Measurements from ENCODE around the gene NFASC.

Gene NFASC

GRCh38 chr1:205052690-205053089 is 182.0 kb downstream of the NFASC start:
- H3K9ac ChIP-seq (ENCODE audit: low read length), result no peak overlapping the region
- H2AFZ ChIP-seq (ENCODE audit: low read length), result no peak overlapping the region
- H3K27ac ChIP-seq (ENCODE audit: low read length), result no peak overlapping the region
- H4K20me1 ChIP-seq (ENCODE audit: insufficient read depth, low read length), result no peaks in the 10 kb centered on the region
- H3K9me3 ChIP-seq (replicated peaks; ENCODE audit: insufficient read depth, low read length), result no peaks in the 10 kb centered on the region
- TF ChIP-seq EZH2 (optimal IDR thresholded peaks at IDR 0.05; ENCODE audit: low read depth, low read length), result no peak
- TF ChIP-seq, protein P1, sequence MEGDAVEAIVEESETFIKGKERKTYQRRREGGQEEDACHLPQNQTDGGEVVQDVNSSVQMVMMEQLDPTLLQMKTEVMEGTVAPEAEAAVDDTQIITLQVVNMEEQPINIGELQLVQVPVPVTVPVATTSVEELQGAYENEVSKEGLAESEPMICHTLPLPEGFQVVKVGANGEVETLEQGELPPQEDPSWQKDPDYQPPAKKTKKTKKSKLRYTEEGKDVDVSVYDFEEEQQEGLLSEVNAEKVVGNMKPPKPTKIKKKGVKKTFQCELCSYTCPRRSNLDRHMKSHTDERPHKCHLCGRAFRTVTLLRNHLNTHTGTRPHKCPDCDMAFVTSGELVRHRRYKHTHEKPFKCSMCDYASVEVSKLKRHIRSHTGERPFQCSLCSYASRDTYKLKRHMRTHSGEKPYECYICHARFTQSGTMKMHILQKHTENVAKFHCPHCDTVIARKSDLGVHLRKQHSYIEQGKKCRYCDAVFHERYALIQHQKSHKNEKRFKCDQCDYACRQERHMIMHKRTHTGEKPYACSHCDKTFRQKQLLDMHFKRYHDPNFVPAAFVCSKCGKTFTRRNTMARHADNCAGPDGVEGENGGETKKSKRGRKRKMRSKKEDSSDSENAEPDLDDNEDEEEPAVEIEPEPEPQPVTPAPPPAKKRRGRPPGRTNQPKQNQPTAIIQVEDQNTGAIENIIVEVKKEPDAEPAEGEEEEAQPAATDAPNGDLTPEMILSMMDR (IDR thresholded peaks at IDR 0.05; ENCODE audit: low read length), result no peak
- TF ChIP-seq EZH2phosphoT487 (IDR thresholded peaks at IDR 0.05; ENCODE audit: low read length), result no peak
- no peaks in the 10 kb centered on the region for H3F3A ChIP-seq (ENCODE audit: insufficient read depth, low read length)
- no peaks in the 10 kb centered on the region for H3K4me1 ChIP-seq (ENCODE audit: low read length)
- H3K36me3 ChIP-seq (replicated peaks; ENCODE audit: insufficient read depth, low read length), result no peaks in the 10 kb centered on the region
- H3K4me3 ChIP-seq (ENCODE audit: low read length), result no peak overlapping the region
- peaks cover 72% of the 10 kb centered on the region for H3K27me3 ChIP-seq (replicated peaks; ENCODE audit: insufficient read depth, low read length)
- no peak for DNase-seq
- no peaks in the 10 kb centered on the region for H3K9me2 ChIP-seq (replicated peaks; ENCODE audit: insufficient read depth, low read length)
- H3K79me2 ChIP-seq (ENCODE audit: low read length), result no peaks in the 10 kb centered on the region
- H3K4me2 ChIP-seq (ENCODE audit: low read depth, low read length), result no peak overlapping the region

- no peak overlapping the region for H3K27ac ChIP-seq (ENCODE audit: low read length)
- no peaks in the 10 kb centered on the region for H3K4me1 ChIP-seq (ENCODE audit: low read length)
- no peak overlapping the region for H3K4me2 ChIP-seq (ENCODE audit: low read depth, low read length)
- no peak overlapping the region for H3K4me3 ChIP-seq (ENCODE audit: low read length)
- TF ChIP-seq, protein P1 (IDR thresholded peaks at IDR 0.05; ENCODE audit: low read length), result no peak
- TF ChIP-seq EZH2phosphoT487 (IDR thresholded peaks at IDR 0.05; ENCODE audit: low read length), result no peak
- TF ChIP-seq EZH2 (optimal IDR thresholded peaks at IDR 0.05; ENCODE audit: low read depth, low read length), result no peak
- H3K36me3 ChIP-seq (replicated peaks; ENCODE audit: insufficient read depth, low read length), result no peaks in the 10 kb centered on the region
- no peak overlapping the region for H3K9ac ChIP-seq (ENCODE audit: low read length)
- H3K9me3 ChIP-seq (replicated peaks; ENCODE audit: insufficient read depth, low read length), result no peaks in the 10 kb centered on the region
- no peaks in the 10 kb centered on the region for H3K9me2 ChIP-seq (replicated peaks; ENCODE audit: insufficient read depth, low read length)
- H2AFZ ChIP-seq (ENCODE audit: low read length), result no peak overlapping the region
- no peaks in the 10 kb centered on the region for H3K79me2 ChIP-seq (ENCODE audit: low read length)
- peaks cover 69% of the 10 kb centered on the region for H3K27me3 ChIP-seq (replicated peaks; ENCODE audit: insufficient read depth, low read length)
- no peaks in the 10 kb centered on the region for H3F3A ChIP-seq (ENCODE audit: insufficient read depth, low read length)
- DNase-seq, result no peak
- no peaks in the 10 kb centered on the region for H4K20me1 ChIP-seq (ENCODE audit: insufficient read depth, low read length)
Observed at GRCh38 chr1:205053296-205053695, 182.6 kb downstream of the NFASC start.

DNA sequence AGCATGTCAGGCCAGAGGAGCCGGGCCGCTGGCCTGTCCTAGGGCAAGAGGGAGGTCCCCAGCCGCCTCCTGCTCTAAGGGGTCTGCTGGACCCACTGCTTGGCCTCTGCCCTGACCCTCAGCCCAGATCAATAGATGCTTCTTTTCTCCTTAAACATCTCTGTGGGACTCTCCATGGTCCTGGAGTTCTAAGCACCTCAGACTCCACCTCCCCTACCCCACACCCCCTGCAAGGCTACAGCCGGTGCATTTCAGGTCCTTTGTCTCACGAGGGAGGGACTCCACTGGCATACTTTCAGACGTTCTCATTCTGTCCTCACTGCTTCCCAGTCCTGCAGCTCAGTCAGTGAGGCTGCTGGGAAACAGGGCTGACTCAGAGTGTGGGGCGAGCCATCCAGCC is 183.4 kb downstream of the NFASC start:
- Histone ChIP-seq H3K36me3 (replicated peaks; ENCODE audit: insufficient read depth, low read length) (no peaks in the 10 kb centered on the region), H3K27ac (ENCODE audit: low read length) (no peak overlapping the region), H3K4me3 (ENCODE audit: low read length) (no peak overlapping the region), H3K27me3 (replicated peaks; ENCODE audit: insufficient read depth, low read length) (peaks cover 67% of the 10 kb centered on the region), H2AFZ (ENCODE audit: low read length) (no peak overlapping the region), H3K79me2 (ENCODE audit: low read length) (no peaks in the 10 kb centered on the region), H3K4me1 (ENCODE audit: low read length) (no peaks in the 10 kb centered on the region), H3K9me3 (replicated peaks; ENCODE audit: insufficient read depth, low read length) (no peaks in the 10 kb centered on the region), H3K4me2 (ENCODE audit: low read depth, low read length) (no peak overlapping the region), H3K9ac (ENCODE audit: low read length) (no peak overlapping the region), H4K20me1 (ENCODE audit: insufficient read depth, low read length) (no peaks in the 10 kb centered on the region), H3F3A (ENCODE audit: insufficient read depth, low read length) (no peaks in the 10 kb centered on the region), H3K9me2 (replicated peaks; ENCODE audit: insufficient read depth, low read length) (no peaks in the 10 kb centered on the region)
- TF ChIP-seq EZH2 (optimal IDR thresholded peaks at IDR 0.05; ENCODE audit: low read depth, low read length) (no peak), EZH2phosphoT487 (IDR thresholded peaks at IDR 0.05; ENCODE audit: low read length) (no peak)
- TF ChIP-seq, protein P1 (IDR thresholded peaks at IDR 0.05; ENCODE audit: low read length), result no peak
- no peak for DNase-seq

Data from MM.1S (cell line).